IMR-90 (cell line): ENCODE measurements around the gene LRRC8C. TPM values are rescaled to one million over a fixed set of nuclear protein-coding genes. Genes with fewer than 3 reads are reported as not detected.

Experiments
- ATAC-seq: fragments of 200-7000 bp; cut with Tn5 transposase; 2 replicates; pipeline ENCODE4 v1.9.1; 2020; ENCODE audit warnings: low read depth, mild to moderate bottlenecking, moderate library complexity
- BruUV-seq: library from RNA; stranded (reverse); fragments of 400-500 nt; replicated peaks from 2 replicates; lab custom pipeline; 2021; lab: Mats Ljungman, UMichigan
- CTCF ChIA-PET: fragments of 300-600 bp; formaldehyde crosslinking; extraction: SDS; loops from one replicate; lab custom pipeline; 2021; ENCODE audit warnings: antibody characterized with exemption; lab: Yijun Ruan, JAX
- POLR2A ChIA-PET: fragments of 300-600 bp; sonication (Branson Sonifier 250); formaldehyde crosslinking; loops from one replicate; lab custom pipeline; 2022; ENCODE audit warnings: antibody characterized with exemption; ENCODE audit not compliant: unreplicated experiment; lab: Charles Lee
- DNase-seq: peaks from one replicate; pipeline ENCODE4 v3.0.0; 2013
- H2AFZ ChIP-seq: replicated peaks from 2 replicates; pipeline ENCODE3; 2013; ENCODE audit warnings: low read length, mild to moderate bottlenecking; ENCODE audit not compliant: poor library complexity
- H2AK5ac ChIP-seq: 2 replicates; pipeline ENCODE4 v1.6.1; 2013; ENCODE audit warnings: low read depth, low read length, inconsistent platforms
- H2AK9ac ChIP-seq: replicated peaks from 2 replicates; pipeline ENCODE3; 2013; ENCODE audit warnings: mild to moderate bottlenecking, low read depth, low read length, moderate library complexity; ENCODE audit not compliant: poor library complexity
- H2BK120ac ChIP-seq: 2 replicates; pipeline ENCODE4 v1.6.1; 2013; ENCODE audit warnings: low read depth, low read length, inconsistent platforms
- H2BK15ac ChIP-seq: 3 replicates; pipeline ENCODE4 v1.6.1; 2013; ENCODE audit warnings: low read depth, low read length, inconsistent platforms
- H2BK20ac ChIP-seq: 2 replicates; pipeline ENCODE4 v1.6.1; 2013; ENCODE audit warnings: low read depth, mild to moderate bottlenecking, inconsistent platforms, low read length, moderate library complexity
- H2BK5ac ChIP-seq: 2 replicates; pipeline ENCODE4 v1.6.1; 2013; ENCODE audit warnings: mild to moderate bottlenecking, low read depth, low read length, inconsistent platforms; ENCODE audit not compliant: poor library complexity, severe bottlenecking
- H3K14ac ChIP-seq: replicated peaks from 2 replicates; pipeline ENCODE4 v1.6.1; 2013; ENCODE audit warnings: low read depth, low read length, inconsistent platforms
- H3K18ac ChIP-seq: 2 replicates; pipeline ENCODE4 v1.6.1; 2013; ENCODE audit warnings: low read depth, low read length, control low read depth
- H3K23ac ChIP-seq: 2 replicates; pipeline ENCODE4 v1.6.1; 2013; ENCODE audit warnings: low read depth, low read length, inconsistent platforms
- H3K27ac ChIP-seq: 2 replicates; pipeline ENCODE4 v1.5.1; 2013; ENCODE audit warnings: mild to moderate bottlenecking, control low read depth, low read length; ENCODE audit not compliant: insufficient read depth
- H3K27me3 ChIP-seq: 2 replicates; pipeline ENCODE4 v1.6.1; 2013; ENCODE audit warnings: low read length; ENCODE audit not compliant: control insufficient read depth, insufficient read depth
- H3K36me3 ChIP-seq: 2 replicates; pipeline ENCODE4 v1.6.1; 2013; ENCODE audit warnings: low read length, mixed read lengths; ENCODE audit not compliant: control insufficient read depth, insufficient read depth
- H3K4ac ChIP-seq: 2 replicates; pipeline ENCODE4 v1.6.1; 2013; ENCODE audit warnings: low read depth, low read length, inconsistent platforms
- H3K4me1 ChIP-seq: 2 replicates; pipeline ENCODE4 v1.6.1; 2013; ENCODE audit warnings: low read length, mixed read lengths; ENCODE audit not compliant: control insufficient read depth, insufficient read depth
- H3K4me2 ChIP-seq: 2 replicates; pipeline ENCODE4 v1.6.1; 2013; ENCODE audit warnings: low read depth, mild to moderate bottlenecking, control low read depth, low read length, moderate library complexity
- H3K4me3 ChIP-seq: 2 replicates; pipeline ENCODE4 v1.5.1; 2013; ENCODE audit warnings: low read depth, mild to moderate bottlenecking, control low read depth, low read length, moderate library complexity; ENCODE audit not compliant: insufficient read depth
- H3K56ac ChIP-seq: 2 replicates; pipeline ENCODE4 v1.6.1; 2013; ENCODE audit warnings: low read length, inconsistent platforms; ENCODE audit not compliant: insufficient read depth; ENCODE audit errors: extremely low read depth
- H3K79me1 ChIP-seq, 2 experiments: 2 replicates each; pipeline ENCODE4 v1.6.1; 2013; ENCODE audit warnings: low read length in 2 of 2, inconsistent platforms in 1 of 2, low read depth in 1 of 2
- H3K9ac ChIP-seq: 2 replicates; pipeline ENCODE4 v1.6.1; 2013; ENCODE audit warnings: low read depth, low read length, control low read depth
- H3K9me1 ChIP-seq: 2 replicates; pipeline ENCODE4 v1.6.1; 2013; ENCODE audit warnings: low read length, inconsistent platforms; ENCODE audit not compliant: insufficient read depth
- H3K9me3 ChIP-seq: 2 replicates; pipeline ENCODE4 v1.6.1; 2013; ENCODE audit warnings: low read length; ENCODE audit not compliant: control insufficient read depth, insufficient read depth
- H4K20me1 ChIP-seq: 2 replicates; pipeline ENCODE4 v1.6.1; 2013; ENCODE audit warnings: low read length, inconsistent platforms; ENCODE audit not compliant: insufficient read depth
- H4K5ac ChIP-seq: 2 replicates; pipeline ENCODE4 v1.6.1; 2013; ENCODE audit warnings: mild to moderate bottlenecking, low read depth, low read length, control low read depth
- H4K8ac ChIP-seq, 2 experiments: 2 replicates each; pipeline ENCODE4 v1.6.1; 2013; ENCODE audit warnings: low read depth in 2 of 2, low read length in 2 of 2, control low read depth in 1 of 2, inconsistent platforms in 1 of 2
- H4K91ac ChIP-seq: 2 replicates; pipeline ENCODE4 v1.6.1; 2013; ENCODE audit warnings: low read depth, low read length, inconsistent platforms; ENCODE audit not compliant: insufficient read depth
- CEBPB ChIP-seq: IDR thresholded peaks from 2 replicates; pipeline ENCODE4 v1.6.1; 2012; ENCODE audit warnings: low read depth, low read length, improper control_type of control experiment
- MAZ ChIP-seq: IDR thresholded peaks from 2 replicates; pipeline ENCODE4 v1.6.1; 2012; ENCODE audit warnings: low read depth, mild to moderate bottlenecking, low read length, improper control_type of control experiment, moderate library complexity, borderline replicate concordance
- MXI1 ChIP-seq: IDR thresholded peaks from 2 replicates; pipeline ENCODE4 v1.6.1; 2012; ENCODE audit warnings: low read depth, mild to moderate bottlenecking, low read length, moderate library complexity, borderline replicate concordance
- RAD21 ChIP-seq: IDR thresholded peaks from 2 replicates; pipeline ENCODE4 v1.6.1; 2012; ENCODE audit warnings: low read length, improper control_type of control experiment
- WGBS, 2 experiments: methylation state at CpG; one replicate each; pipeline versions ENCODE4 v1.1.5 to v1.1.7; 2013; ENCODE audit warnings: missing lambda C conversion rate in 2 of 2; ENCODE audit not compliant: insufficient read length in 1 of 2; ENCODE audit errors: extremely low coverage in 2 of 2; 5-methylcytosine and 5-hydroxymethylcytosine counted together
- dilution Hi-C: fragments of 300-500 bp; cut with HindIII; formaldehyde crosslinking; loops from one replicate; pipeline ENCODE4 v1.14.3; 2018; ENCODE audit warnings: low sequenced_read_pairs; ENCODE audit not compliant: unreplicated experiment
- in situ Hi-C: fragments of 300-500 bp; cut with MboI; formaldehyde crosslinking; loops from 3 replicates; pipeline ENCODE4 v1.14.3; 2019; ENCODE audit warnings: low sequenced_read_pairs, inconsistent platforms, mixed read lengths
- intact Hi-C: fragments of 100-400 bp; cut with micrococcal nuclease; formaldehyde crosslinking; loops from 2 replicates; pipeline ENCODE4 v1.10.0; 2022
- polyA plus RNA-seq, 3 experiments: library from polyadenylated mRNA; depleted of rRNA; stranded (reverse); fragments of >200 nt; gene quantifications; 2 replicates each; pipeline ENCODE4 v1.2.3, GENCODE V29; 2012; ENCODE audit warnings: low replicate concordance in 1 of 3
- total RNA-seq: library from RNA; depleted of rRNA; stranded (reverse); fragments of >200 nt; gene quantifications from 2 replicates; pipeline ENCODE4 v1.2.3, GENCODE V29; 2012

The LRRC8C gene
- total and polyA plus RNA-seq, 2 of the 4 experiments (the other 2 are of a cell fraction), result 6.5 to 12.9 TPM

- no peak overlapping the region for H3K4me3 ChIP-seq
- no peak overlapping the region for H2AFZ ChIP-seq
- H4K5ac ChIP-seq, result no peak overlapping the region
- no peak overlapping the region for H3K4me2 ChIP-seq
- no peaks in the 10 kb centered on the region for H3K9me3 ChIP-seq
- H3K4me1 ChIP-seq, result no peaks in the 10 kb centered on the region; the same call in 1 of the 2 replicates
- H2AK9ac ChIP-seq, result no peak overlapping the region
- no peak for TF ChIP-seq CEBPB
- TF ChIP-seq MXI1, result no peak
- no peak for TF ChIP-seq MAZ
- TF ChIP-seq RAD21, result no peak
- in situ Hi-C loops, result no loop called here
- WGBS, 2 experiments, result 100% methylated on average over 1 of the region's 1 CpG; no CpG with 5 or more reads in 1 of the 2 experiments
- no peak overlapping the region for H3K56ac ChIP-seq
- no peak overlapping the region for H2BK120ac ChIP-seq
- CTCF ChIA-PET, result interaction anchor here (1.3 kb wide), 1 partner anchor 8 kb away, joined by 3 read pairs; no protein-coding TSS in a partner anchor
- peaks cover 19 to 52% of the 10 kb centered on the region in 2 experiments for H3K79me1 ChIP-seq
- H3K23ac ChIP-seq, result 0 out of 2 replicates have a peak overlapping the region, but pooled peaks have one; percentile 20
- DNase-seq (no peak), ATAC-seq (no peak)
- POLR2A ChIA-PET, result no interaction called here
- no peak overlapping the region for H2BK5ac ChIP-seq
- H4K20me1 ChIP-seq, result peaks cover 21% of the 10 kb centered on the region; the same call in 1 of the 2 replicates
- H2AK5ac ChIP-seq, result no peak overlapping the region
- H3K27me3 ChIP-seq, result no peaks in the 10 kb centered on the region
- no peak overlapping the region for H3K14ac ChIP-seq
- no peak overlapping the region for H2BK15ac ChIP-seq
- no peak overlapping the region for H3K9ac ChIP-seq
- intact Hi-C loops, result no loop called here
- no peak overlapping the region for H2BK20ac ChIP-seq
- H3K4ac ChIP-seq, result no peak overlapping the region
- H4K91ac ChIP-seq, result no peak overlapping the region
- no peak overlapping the region for H3K27ac ChIP-seq
- H4K8ac ChIP-seq, result no peak overlapping the region
- dilution Hi-C loops, result no loop called here
- BruUV-seq, result no TSS peak
- no peak overlapping the region for H3K18ac ChIP-seq
- peaks cover under 1% of the 10 kb centered on the region; the same call in 1 of the 2 replicates for H3K9me1 ChIP-seq
- no peaks in the 10 kb centered on the region; the same call in 1 of the 2 replicates for H3K36me3 ChIP-seq
These were observed 33.7 kb downstream of the LRRC8C start for GRCh38 chr1:89666640-89667039.
